ENCODE data around the gene DCAF5. TPM values are rescaled to one million over a fixed set of nuclear protein-coding genes. Genes with fewer than 3 reads are reported as not detected.
A peak's percentile ranks its signal among the peaks of the same experiment; 100 is the strongest.

The DCAF5 gene
- total RNA-seq, 1 experiment from 2014 or later = 22.0 TPM

DNA sequence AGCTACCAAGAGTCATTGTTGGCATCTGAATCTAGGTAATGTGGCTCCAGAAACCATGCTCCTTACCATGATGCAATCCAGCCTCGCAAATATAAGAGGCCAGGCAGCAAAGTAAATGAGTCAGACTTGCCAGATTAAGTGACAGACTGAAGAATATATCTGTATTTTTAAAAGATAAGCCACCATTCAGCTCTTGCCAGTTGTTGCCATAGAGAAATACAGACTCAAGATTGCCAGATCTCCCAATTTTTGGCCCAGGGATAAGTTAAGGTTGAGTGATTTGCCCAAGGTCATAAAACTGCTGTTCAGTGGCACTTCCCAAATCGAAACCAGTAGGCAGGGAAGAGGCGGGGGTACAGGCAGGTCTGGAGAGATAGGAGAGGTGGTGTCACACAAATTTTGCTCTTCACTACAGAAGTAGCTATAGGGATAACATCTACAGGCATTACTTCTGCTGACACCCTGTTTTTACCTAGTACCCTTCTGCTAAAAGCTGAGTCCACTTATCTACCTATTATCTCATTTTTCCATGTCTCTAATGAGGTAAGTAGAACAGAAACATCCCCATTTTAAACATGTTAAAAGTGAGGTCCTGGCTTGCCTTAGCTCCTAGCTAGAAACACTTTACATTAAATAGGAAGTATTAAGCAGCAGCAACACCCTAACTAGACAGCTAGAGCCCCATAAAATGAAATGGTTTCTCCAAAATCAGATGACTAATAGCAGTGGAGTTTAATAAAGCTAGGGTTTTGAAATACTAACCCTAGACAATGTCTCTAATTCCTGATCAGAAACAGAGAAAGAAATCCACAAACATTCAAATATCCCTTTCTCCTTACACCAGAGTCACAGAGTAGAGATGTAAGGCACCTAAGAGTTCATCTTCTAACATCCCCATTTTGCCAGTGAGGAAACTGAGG, 19.5 kb downstream of the DCAF5 start:
- ChIA-PET CTCF (interaction anchor here (1.0 kb wide), 1 partner anchor 11 kb away, joined by 3 read pairs; no protein-coding TSS in a partner anchor), POLR2A (ENCODE audit: low non-redundant PET) (no interaction called here)
- Histone ChIP-seq H3K9me3 (ENCODE audit: low read depth, low read length, poor library complexity, severe bottlenecking) (no peaks in the 10 kb centered on the region), H3K4me1 (ENCODE audit: insufficient read depth, low read length, poor library complexity, severe bottlenecking) (peaks cover 58% of the 10 kb centered on the region), H3K27ac (ENCODE audit: low read depth, low read length, poor library complexity, severe bottlenecking) (peak overlapping the region; percentile 62), H3K36me3 (ENCODE audit: insufficient read depth, low read length, poor library complexity, severe bottlenecking) (no peaks in the 10 kb centered on the region), H3K4me3 (ENCODE audit: low read depth, low read length, poor library complexity, severe bottlenecking) (peak overlapping the region; percentile 1), H3K27me3 (replicated peaks; ENCODE audit: insufficient read depth, low read depth, low read length, poor library complexity) (no peaks in the 10 kb centered on the region)
- DNase-seq (ENCODE audit: low spot score) = peak; percentile 54
- TF ChIP-seq EZH2 (IDR thresholded peaks at IDR 0.05; ENCODE audit: borderline replicate concordance, low read depth, low read length, poor library complexity, severe bottlenecking) = no peak
- TF ChIP-seq, protein P1, sequence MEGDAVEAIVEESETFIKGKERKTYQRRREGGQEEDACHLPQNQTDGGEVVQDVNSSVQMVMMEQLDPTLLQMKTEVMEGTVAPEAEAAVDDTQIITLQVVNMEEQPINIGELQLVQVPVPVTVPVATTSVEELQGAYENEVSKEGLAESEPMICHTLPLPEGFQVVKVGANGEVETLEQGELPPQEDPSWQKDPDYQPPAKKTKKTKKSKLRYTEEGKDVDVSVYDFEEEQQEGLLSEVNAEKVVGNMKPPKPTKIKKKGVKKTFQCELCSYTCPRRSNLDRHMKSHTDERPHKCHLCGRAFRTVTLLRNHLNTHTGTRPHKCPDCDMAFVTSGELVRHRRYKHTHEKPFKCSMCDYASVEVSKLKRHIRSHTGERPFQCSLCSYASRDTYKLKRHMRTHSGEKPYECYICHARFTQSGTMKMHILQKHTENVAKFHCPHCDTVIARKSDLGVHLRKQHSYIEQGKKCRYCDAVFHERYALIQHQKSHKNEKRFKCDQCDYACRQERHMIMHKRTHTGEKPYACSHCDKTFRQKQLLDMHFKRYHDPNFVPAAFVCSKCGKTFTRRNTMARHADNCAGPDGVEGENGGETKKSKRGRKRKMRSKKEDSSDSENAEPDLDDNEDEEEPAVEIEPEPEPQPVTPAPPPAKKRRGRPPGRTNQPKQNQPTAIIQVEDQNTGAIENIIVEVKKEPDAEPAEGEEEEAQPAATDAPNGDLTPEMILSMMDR (conservative IDR thresholded peaks at IDR 0.05; ENCODE audit: low read depth, low read length) = no peak
- BruUV-seq (replicated peaks) = no TSS peak
- intact Hi-C loops (cut with micrococcal nuclease; ENCODE audit: unreplicated experiment) = loop anchor here (5.0 kb wide), 1 partner anchor 329 kb away; no protein-coding TSS in a partner anchor

DNA sequence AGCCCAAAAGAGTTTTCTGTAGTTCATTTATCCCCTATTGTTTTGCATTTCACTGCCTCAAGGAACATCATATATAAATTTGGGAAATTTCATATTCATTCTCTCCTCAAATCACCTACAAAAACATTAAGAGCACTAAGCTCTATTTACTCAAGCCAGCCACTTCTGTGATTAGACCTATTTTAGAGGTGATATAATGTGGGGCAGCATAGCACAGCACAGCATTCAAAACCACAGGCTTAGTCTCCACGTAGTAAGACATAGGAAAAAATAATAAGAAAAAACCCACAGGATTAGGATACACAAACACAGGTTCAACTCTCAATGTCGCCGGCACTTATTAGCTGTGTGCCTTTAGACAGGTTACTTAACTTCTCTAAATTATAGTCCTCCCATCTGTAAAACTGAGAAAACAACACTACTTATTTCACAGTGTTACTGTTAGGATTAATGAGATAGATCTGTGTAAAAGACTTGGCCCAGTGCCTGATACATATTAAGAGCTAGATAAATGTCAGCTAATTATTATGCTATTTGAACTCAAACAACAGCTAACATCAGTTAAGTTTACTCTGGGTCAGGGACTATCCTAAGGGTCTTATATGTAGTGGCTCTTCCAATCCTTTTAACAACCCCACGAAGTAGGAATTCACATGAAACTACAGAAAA, 20.3 kb downstream of the DCAF5 start:
- no peak for DNase-seq (ENCODE audit: low spot score)
- ChIA-PET POLR2A (ENCODE audit: low non-redundant PET) (no interaction called here), CTCF (interaction anchor here (1.0 kb wide), 1 partner anchor 12 kb away, joined by 3 read pairs; no protein-coding TSS in a partner anchor)
- BruUV-seq (replicated peaks) = no TSS peak
- Histone ChIP-seq H3K9me3 (ENCODE audit: low read depth, low read length, poor library complexity, severe bottlenecking) (no peaks in the 10 kb centered on the region), H3K36me3 (ENCODE audit: insufficient read depth, low read length, poor library complexity, severe bottlenecking) (no peaks in the 10 kb centered on the region), H3K27me3 (replicated peaks; ENCODE audit: insufficient read depth, low read depth, low read length, poor library complexity) (no peaks in the 10 kb centered on the region), H3K4me3 (ENCODE audit: low read depth, low read length, poor library complexity, severe bottlenecking) (peak overlapping the region; percentile 1), H3K4me1 (ENCODE audit: insufficient read depth, low read length, poor library complexity, severe bottlenecking) (peaks cover 50% of the 10 kb centered on the region), H3K27ac (ENCODE audit: low read depth, low read length, poor library complexity, severe bottlenecking) (peak overlapping the region; percentile 62)
- TF ChIP-seq, protein P1 (conservative IDR thresholded peaks at IDR 0.05; ENCODE audit: low read depth, low read length) = no peak
- TF ChIP-seq EZH2 (IDR thresholded peaks at IDR 0.05; ENCODE audit: borderline replicate concordance, low read depth, low read length, poor library complexity, severe bottlenecking) = no peak
- intact Hi-C loops (cut with micrococcal nuclease; ENCODE audit: unreplicated experiment) = loop anchor here (5.0 kb wide), 1 partner anchor 330 kb away; no protein-coding TSS in a partner anchor

DNA sequence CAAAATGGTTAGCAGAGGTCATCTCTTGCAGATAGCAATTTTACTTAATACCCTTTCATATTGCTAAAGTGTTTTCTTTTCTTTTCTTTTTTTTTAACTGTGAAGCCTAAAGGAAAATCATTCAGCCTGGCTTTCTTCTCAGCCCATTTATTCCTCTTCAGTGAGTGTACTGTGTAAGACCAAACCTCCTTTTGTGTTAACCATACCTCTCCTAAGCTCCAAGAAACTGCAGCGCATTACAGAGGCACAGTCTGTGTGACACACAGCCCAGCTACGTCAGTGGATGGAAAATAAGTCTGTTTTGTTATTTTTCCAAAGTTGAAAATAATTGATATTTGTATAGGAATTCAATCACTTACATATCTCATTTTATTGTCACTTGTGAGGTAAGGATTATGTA, 21.7 kb downstream of the DCAF5 start:
- no peak for DNase-seq (ENCODE audit: low spot score)
- POLR2A ChIA-PET (ENCODE audit: low non-redundant PET) = no interaction called here
- Histone ChIP-seq H3K9me3 (ENCODE audit: low read depth, low read length, poor library complexity, severe bottlenecking) (no peaks in the 10 kb centered on the region), H3K27me3 (replicated peaks; ENCODE audit: insufficient read depth, low read depth, low read length, poor library complexity) (no peaks in the 10 kb centered on the region), H3K27ac (ENCODE audit: low read depth, low read length, poor library complexity, severe bottlenecking) (no peak overlapping the region), H3K4me1 (ENCODE audit: insufficient read depth, low read length, poor library complexity, severe bottlenecking) (peaks cover 42% of the 10 kb centered on the region), H3K36me3 (ENCODE audit: insufficient read depth, low read length, poor library complexity, severe bottlenecking) (no peaks in the 10 kb centered on the region), H3K4me3 (ENCODE audit: low read depth, low read length, poor library complexity, severe bottlenecking) (no peak overlapping the region)
- TF ChIP-seq, protein P1 (conservative IDR thresholded peaks at IDR 0.05; ENCODE audit: low read depth, low read length) = no peak
- TF ChIP-seq EZH2 (IDR thresholded peaks at IDR 0.05; ENCODE audit: borderline replicate concordance, low read depth, low read length, poor library complexity, severe bottlenecking) = no peak
- CTCF ChIA-PET = no interaction called here
- BruUV-seq (replicated peaks) = no TSS peak
- intact Hi-C loops (cut with micrococcal nuclease; ENCODE audit: unreplicated experiment) = loop anchor here (5.0 kb wide), 1 partner anchor 331 kb away; no protein-coding TSS in a partner anchor

Data from A673 (cell line).